Left forelimb (tissue), 1 donor: Measurements from ENCODE around the gene LCN6.
"Not testable (repeated sequence)": the region's sequence is repeated elsewhere in the genome, so short reads cannot be mapped to it uniquely, and the experiment has no call there.

ENCODE experiments used
- DNase-seq: peaks from one replicate; pipeline ENCODE4 v3.0.0-alpha.2; 2018; ENCODE audit warnings: low spot score

LCN6 gene

GRCh38 chr9:136748201-136748600 is at the start of gene LCN6:
TSS of gene LCN6 (minus strand) at chr9:136748525. CDS start at chr9:136748483, 42 bp downstream.
- no peak for DNase-seq

- not testable (repeated sequence) for DNase-seq
These were observed 48.5 kb upstream of the LCN6 start for GRCh38 chr9:136796775-136797347.

GRCh38 chr9:136796238-136796774 is 48.0 kb upstream of the LCN6 start, which contains the start of gene CCDC183:
TSS of gene CCDC183 (plus strand) at chr9:136796338. CDS start at chr9:136796398, 60 bp downstream.
- DNase-seq: no peak

GRCh38 chr9:136795000-136795348 is 46.6 kb upstream of the LCN6 start:
- DNase-seq: no peak

GRCh38 chr9:136794281-136794999 is 46.1 kb upstream of the LCN6 start:
- no peak for DNase-seq

GRCh38 chr9:136793086-136793946 is 45.0 kb upstream of the LCN6 start:
- no peak for DNase-seq

GRCh38 chr9:136792321-136793085 is 44.2 kb upstream of the LCN6 start:
- no peak for DNase-seq

GRCh38 chr9:136791516-136792276 is 43.4 kb upstream of the LCN6 start:
- DNase-seq: no peak

GRCh38 chr9:136790640-136791515 is 42.6 kb upstream of the LCN6 start, which contains the start of gene TMEM141:
TSS of gene TMEM141 (plus strand) at chr9:136791344. CDS start at chr9:136791371, 27 bp downstream.
- DNase-seq: peak; percentile 100

GRCh38 chr9:136789523-136789937 is 41.2 kb upstream of the LCN6 start:
- no peak for DNase-seq

- DNase-seq: not testable (repeated sequence)
These were observed 40.6 kb upstream of the LCN6 start for GRCh38 chr9:136788644-136789522.

GRCh38 chr9:136787690-136788400 is 39.5 kb upstream of the LCN6 start:
- DNase-seq: no peak

GRCh38 chr9:136786983-136787382 is 38.7 kb upstream of the LCN6 start:
- DNase-seq: not testable (repeated sequence)

GRCh38 chr9:136786451-136786850 is 38.1 kb upstream of the LCN6 start:
- DNase-seq: no peak

GRCh38 chr9:136785565-136786355 is 37.4 kb upstream of the LCN6 start:
- DNase-seq: not testable (repeated sequence)

GRCh38 chr9:136784997-136785361 is 36.7 kb upstream of the LCN6 start:
- no peak for DNase-seq

- no peak for DNase-seq
These were observed 36.1 kb upstream of the LCN6 start for GRCh38 chr9:136784249-136784996.
